LNCAP (cell line): ENCODE data around the gene DDO.

ENCODE experiments used
- TF ChIP-seq, protein P1 (sequence below): fragments of 450-650 bp; IDR thresholded peaks from 2 replicates; pipeline ENCODE4 v1.5.1; 2017; ENCODE audit warnings: mild to moderate bottlenecking

Gene DDO

DNA sequence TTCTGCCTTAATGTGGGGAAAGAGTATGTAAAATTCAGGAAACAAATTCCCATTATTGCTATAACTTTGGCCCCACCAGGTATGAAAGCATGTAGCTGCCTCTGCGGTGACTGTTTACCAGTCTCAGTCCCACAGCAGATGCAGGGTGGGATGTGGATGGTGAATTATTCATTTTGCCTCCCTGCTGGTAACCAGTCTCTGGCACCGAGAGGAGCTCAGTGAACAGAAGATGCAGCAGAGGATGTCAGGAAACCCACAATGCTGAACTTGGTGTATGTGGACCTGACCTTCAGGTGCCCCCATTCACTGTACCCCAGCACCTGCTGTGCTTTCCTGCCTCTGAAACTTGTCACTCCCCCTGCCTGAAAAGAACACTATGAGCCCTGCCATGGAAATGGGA, 48.4 kb downstream of the DDO start:
- TF ChIP-seq, protein P1, sequence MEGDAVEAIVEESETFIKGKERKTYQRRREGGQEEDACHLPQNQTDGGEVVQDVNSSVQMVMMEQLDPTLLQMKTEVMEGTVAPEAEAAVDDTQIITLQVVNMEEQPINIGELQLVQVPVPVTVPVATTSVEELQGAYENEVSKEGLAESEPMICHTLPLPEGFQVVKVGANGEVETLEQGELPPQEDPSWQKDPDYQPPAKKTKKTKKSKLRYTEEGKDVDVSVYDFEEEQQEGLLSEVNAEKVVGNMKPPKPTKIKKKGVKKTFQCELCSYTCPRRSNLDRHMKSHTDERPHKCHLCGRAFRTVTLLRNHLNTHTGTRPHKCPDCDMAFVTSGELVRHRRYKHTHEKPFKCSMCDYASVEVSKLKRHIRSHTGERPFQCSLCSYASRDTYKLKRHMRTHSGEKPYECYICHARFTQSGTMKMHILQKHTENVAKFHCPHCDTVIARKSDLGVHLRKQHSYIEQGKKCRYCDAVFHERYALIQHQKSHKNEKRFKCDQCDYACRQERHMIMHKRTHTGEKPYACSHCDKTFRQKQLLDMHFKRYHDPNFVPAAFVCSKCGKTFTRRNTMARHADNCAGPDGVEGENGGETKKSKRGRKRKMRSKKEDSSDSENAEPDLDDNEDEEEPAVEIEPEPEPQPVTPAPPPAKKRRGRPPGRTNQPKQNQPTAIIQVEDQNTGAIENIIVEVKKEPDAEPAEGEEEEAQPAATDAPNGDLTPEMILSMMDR, result no peak

DNA sequence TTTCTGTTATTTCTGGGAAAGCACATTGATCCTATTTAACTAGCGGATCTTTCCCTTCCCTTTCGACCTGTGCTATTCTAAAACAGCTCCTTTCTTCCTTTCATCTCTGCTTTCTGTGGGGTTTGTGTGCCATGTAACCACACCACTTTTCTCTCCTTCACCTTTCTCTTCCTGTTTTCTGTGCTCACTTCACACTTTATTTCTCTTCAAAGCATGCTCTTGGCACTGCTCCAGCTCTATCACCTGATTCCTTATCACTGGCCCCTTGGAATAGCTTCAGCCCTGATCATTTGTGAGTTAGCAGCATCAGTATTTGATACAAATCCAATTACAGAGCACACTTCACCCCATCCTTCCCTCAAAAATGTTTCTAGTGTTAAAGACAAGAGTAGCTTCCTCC, 49.1 kb downstream of the DDO start:
- TF ChIP-seq, protein P1, result no peak

DNA sequence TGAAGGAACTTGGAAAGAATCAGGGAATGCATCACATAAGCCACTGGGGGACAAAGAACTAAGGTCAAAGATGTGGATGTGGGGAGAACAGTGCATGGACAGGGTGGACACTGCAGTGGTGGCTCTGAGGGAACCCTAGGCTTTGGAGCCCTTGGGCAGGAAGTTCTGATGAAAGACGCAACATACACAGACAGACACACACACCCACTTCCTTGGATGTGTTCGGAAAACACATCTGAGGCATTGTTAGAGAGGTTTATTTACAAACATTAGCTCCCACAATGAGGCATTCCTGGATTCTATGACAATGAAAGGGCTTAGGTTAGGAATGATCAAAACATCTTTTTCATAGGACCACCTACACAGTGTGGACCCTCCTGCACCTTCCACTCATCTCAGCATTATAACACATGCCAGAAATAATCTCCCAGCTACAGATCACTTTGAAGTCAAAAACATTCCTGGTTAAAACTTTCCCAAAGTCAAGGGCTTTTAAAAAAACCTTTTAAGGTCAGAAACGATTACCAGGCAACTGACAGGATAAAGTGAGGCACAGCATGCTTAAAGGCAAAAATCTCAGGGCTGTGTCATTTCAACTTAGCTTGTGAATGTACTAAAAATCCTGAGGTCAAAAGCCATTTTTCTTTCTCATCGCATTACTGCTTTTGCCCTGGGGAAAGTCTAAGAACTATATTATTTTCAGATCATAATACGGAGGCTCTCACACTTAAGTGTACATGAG, 50.8 kb downstream of the DDO start:
- TF ChIP-seq, protein P1, result no peak

DNA sequence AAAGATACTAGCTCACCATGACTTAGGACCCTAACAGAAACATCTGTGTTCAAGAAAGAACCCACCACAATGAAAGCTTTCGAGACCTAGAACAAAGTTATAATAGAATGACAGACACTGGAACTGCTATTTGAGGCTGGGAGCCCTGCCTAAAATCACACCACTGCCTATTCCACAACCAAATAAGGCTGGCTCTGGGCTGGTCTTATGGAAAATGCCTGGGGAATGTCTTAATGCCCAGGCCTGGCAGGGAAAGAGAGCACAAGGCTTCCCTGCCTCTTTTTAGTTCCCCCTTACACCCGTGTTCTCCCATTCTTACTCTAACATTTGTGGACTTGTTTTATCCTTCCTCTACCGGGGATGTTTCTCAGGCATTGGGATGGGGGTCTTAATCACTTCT, 51.6 kb downstream of the DDO start:
- TF ChIP-seq, protein P1, result no peak

DNA sequence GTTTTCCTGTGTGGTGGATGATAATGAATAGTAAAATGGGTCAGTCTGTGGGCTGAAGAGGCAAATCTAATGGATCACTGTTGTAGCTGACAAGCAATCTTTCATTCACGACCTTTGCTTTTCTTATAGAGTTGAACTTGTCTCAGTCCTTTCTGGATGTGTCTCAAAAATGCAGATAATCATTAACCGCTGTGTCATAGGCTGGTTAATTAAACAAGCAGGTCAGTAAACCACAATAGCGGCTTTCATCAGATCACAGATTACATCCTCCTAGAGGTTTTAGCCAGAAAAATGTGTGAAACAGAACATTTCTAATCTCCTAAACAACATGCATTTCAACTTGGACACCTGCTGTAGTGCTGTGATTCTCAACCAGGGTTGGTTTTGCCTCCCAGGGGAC, 54.7 kb downstream of the DDO start:
- TF ChIP-seq, protein P1, result no peak

DNA sequence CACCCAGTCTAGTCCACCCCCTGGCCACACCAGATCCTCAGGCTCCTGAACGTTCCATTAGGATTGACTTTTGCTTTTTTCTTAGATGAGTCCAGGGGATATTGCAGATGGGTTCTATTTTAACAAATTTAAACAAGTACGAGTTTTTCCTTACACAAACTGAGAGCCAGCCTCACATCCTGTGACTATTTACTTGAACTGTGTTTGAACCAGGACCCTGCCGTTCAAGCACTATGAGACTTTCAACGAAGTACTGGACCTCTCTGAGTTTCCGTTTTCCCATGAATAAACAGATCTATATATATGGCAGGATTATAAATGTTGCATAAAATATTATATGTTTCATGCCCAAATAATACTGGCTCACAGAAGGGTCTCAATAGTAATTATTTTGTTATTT, 55.8 kb downstream of the DDO start:
- TF ChIP-seq, protein P1, result no peak

DNA sequence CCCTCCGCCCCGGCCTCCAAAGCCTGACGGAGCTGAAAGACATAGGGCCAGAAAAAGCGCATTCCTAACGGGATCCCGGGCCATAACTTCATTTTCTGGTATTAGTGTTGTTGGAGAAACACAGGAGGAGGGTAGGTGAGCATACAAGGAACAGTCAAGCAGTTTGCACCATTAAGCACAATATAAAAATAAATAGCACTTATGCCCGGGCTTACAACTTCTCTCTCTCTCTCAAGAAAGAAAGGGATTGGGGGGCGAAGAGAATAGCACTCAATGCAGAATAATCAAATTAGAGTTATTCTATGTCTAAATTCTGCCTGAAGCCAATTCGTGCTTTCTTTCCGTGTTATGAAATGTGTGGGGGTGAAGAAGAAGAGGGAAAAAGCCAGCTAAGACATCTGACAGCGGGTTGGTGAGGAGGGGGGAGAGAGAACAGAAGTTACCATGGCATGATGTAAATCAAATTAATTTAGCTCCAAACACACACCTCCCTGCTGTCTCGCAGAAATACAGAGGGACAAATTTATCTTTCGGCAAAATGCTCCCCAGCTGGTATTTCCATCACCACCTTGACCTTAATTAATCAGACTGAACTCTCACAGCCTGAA, 56.7 kb downstream of the DDO start:
- TF ChIP-seq, protein P1, result no peak
